ENCODE measurements around the gene UNC45B. TPM values are rescaled to one million over a fixed set of nuclear protein-coding genes. Genes with fewer than 3 reads are reported as not detected.

UNC45B gene, protein sequence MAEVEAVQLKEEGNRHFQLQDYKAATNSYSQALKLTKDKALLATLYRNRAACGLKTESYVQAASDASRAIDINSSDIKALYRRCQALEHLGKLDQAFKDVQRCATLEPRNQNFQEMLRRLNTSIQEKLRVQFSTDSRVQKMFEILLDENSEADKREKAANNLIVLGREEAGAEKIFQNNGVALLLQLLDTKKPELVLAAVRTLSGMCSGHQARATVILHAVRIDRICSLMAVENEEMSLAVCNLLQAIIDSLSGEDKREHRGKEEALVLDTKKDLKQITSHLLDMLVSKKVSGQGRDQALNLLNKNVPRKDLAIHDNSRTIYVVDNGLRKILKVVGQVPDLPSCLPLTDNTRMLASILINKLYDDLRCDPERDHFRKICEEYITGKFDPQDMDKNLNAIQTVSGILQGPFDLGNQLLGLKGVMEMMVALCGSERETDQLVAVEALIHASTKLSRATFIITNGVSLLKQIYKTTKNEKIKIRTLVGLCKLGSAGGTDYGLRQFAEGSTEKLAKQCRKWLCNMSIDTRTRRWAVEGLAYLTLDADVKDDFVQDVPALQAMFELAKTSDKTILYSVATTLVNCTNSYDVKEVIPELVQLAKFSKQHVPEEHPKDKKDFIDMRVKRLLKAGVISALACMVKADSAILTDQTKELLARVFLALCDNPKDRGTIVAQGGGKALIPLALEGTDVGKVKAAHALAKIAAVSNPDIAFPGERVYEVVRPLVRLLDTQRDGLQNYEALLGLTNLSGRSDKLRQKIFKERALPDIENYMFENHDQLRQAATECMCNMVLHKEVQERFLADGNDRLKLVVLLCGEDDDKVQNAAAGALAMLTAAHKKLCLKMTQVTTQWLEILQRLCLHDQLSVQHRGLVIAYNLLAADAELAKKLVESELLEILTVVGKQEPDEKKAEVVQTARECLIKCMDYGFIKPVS
- not detected in 2 replicates for total RNA-seq

DNA sequence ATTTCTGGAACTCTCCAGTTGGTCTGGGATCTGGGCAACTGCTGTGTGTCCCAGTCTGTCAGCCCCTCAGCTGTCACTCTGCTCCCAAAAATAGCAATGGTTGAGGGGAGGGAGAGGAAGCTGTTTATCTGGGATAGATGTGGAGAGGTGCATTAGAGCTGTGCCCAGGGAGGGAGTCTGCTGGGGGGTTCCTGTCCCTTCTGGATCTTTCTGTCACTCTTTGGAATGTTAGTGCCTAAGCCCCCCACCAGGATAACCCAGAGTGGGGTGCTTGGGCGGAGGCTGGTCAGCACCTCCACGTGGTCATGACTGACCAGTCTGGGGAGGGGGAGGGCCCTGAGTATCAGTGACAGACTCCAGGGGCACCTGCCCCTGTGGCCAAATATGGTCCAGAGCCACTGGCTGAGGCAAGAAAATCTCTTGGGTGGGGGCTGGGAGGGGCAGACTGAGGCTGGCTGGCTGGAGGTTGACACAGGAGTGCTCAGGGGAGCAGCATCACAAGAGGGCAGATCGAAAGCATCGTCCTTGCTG lies at the start of gene UNC45B:
Gene UNC45B, plus strand, starts transcription at position 443 of the 531 bp plus-strand sequence. CDS start 447 bp downstream, outside the sequence.

DNA sequence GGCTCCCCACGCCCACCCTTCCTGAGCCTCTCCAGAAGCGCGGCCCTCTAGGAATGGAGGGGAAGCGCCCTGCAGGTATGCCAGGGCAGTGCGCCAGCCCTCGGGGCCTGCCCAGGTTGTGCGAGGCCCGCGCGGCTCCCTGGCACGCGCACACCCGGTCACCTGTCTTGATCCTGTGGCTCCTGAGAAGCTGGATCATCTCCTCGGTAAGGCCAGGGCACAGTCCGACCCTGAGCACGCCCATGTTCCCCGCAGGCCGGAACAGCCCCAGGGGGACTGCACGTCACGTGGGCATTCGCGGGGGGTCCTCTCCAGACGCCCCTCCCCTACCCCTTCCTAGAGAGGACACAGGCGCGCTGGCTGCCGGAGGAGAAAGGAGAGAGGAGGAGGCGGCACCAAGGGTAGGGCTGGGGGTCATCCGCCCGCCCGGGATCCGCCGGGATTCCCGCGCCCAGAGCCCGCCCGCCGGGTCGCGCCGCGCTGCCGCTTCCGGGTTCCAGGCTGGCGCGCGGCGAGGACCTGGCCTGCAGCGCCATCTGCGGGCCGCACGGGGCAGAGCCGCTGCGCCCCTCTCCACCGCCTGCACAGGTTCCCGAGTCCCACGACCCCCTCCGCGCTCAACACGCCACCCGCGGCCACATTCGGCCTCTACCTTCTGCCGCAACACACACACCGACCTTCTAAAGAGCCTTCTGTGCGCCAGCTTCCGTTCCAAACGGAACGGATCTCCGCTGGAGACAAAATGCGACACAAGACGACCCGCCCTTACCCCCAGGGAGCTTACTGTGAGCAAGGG lies 28.0 kb upstream of the UNC45B start, which contains the start of gene RAD51D:
Gene RAD51D, minus strand, starts transcription at position 491 of the 796 bp plus-strand sequence. Its CDS starts 247 bp downstream, at position 244.

DNA sequence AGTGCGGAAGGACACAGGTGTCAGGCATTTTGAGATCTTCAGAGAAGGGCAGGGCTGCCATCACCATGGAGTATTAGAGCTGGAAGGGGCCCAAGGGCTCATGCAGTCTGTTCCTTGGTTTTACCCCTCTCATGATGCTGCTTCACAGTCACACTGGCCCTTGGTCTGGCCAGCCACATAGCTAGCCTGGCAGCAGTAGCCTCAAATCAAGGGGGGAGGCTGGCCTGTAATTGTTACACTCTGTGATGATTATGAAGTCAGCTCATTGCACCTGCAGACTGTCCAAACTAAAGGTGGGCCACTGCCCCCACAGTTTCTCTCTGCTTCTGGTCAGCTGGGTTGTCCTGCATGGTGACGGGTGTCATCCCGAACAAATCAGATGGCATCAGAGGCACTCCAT lies 26.3 kb upstream of the UNC45B start, which contains the start of gene FNDC8:
Gene FNDC8, plus strand, starts transcription at position 301 of the 400 bp plus-strand sequence. Its CDS starts 79 bp downstream, at position 380.

DNA sequence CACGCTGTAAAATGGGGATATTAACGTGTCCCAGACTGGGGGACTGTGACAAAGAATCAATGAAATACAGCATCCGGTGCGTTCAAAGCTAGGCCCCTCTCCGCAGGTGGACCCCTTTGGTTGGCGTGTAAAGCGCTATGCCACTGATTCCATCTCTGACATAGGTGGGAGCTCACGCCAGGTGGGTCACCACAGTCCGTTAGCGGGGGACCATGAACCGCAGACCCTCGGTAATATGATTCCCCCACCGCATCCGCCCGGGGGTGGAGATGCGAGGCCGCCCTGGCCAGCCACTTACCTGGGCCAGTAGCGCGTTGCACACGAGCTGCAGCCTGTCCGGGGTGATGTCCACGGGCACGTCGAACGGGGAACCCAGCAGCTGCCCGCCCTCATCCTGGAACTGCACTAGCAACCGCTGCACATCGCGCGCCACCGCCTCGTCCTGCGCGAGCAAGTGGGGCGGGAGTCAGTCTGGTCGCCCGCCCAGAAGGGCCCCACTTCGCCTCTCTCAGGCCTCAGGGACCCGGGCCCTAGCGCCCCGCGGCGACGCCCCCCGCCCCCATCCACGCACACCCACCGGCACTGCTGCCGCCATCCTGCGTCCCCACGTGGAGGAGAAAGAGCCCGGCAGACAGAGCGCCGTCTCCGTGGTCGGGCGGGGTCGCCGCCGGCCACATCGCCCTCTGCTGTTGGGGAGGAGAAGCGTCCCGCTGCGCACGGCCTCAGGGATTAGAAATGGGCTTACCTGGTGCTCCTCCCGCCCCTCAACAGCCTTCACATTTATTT lies 5.7 kb upstream of the UNC45B start, which contains the start of gene NLE1:
Gene NLE1, minus strand, starts transcription at position 623 of the 786 bp plus-strand sequence. Its CDS starts 28 bp downstream, at position 595.

DNA sequence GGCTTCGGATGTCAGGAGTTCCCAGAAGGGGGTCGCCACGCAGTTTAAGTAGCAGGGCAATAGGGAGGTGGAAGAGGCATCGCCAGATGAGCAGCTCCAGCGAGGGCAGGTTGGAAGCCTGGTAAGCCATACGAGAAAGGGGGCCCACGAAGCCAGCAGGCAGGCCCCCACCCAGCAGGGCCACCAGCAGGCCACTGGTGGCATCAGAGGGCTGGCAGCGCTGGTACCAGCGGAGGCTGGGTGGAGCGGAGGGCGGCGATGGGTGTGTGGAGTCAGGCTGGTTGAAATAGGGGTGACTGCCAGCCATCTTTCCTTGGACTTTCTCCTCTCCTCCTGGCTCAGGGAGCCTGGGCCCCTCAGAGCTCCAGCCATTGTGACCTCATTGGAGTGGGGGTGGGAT lies 46.4 kb downstream of the UNC45B start, which contains the start of gene SLC35G3:
Gene SLC35G3, minus strand, starts transcription at position 393 of the 400 bp plus-strand sequence. Its CDS starts 86 bp downstream, at position 307.

Other genes with a start within 250 kb of the UNC45B start
- gene CCT6B, start 186.4 kb upstream of the UNC45B start, total RNA-seq = 3.0 and 3.2 TPM in 2 replicates
- 8.1 and 9.1 TPM in 2 replicates for gene ZNF830, start 186.3 kb upstream of the UNC45B start, total RNA-seq
- 30.8 and 47.9 TPM in 2 replicates for gene LIG3, start 167.3 kb upstream of the UNC45B start, total RNA-seq
- gene RFFL, start 84.1 kb upstream of the UNC45B start, total RNA-seq = 11.7 and 16.1 TPM in 2 replicates
- 19.7 and 21.4 TPM in 2 replicates for gene RAD51D, start 28.0 kb upstream of the UNC45B start, total RNA-seq
- not detected in 2 replicates for gene FNDC8, start 26.2 kb upstream of the UNC45B start, total RNA-seq
- 17.4 and 19.2 TPM in 2 replicates for gene NLE1, start 5.5 kb upstream of the UNC45B start, total RNA-seq
- gene SLC35G3, start 46.6 kb downstream of the UNC45B start, total RNA-seq = not detected in 2 replicates
- gene SLFN5, start 95.3 kb downstream of the UNC45B start, total RNA-seq = 96.9 and 115 TPM in 2 replicates
- 36.4 and 43.2 TPM in 2 replicates for gene SLFN11, start 225.8 kb downstream of the UNC45B start, total RNA-seq